GM21526 (cell line): ENCODE measurements around the gene CHN1.

Source experiments
- ATAC-seq: cut with Tn5 transposase; IDR thresholded peaks from one replicate; pipeline ENCODE4 v1.9.1; 2021; ENCODE audit warnings: moderate library complexity; ENCODE audit not compliant: unreplicated experiment, low FRiP score

Gene CHN1

DNA sequence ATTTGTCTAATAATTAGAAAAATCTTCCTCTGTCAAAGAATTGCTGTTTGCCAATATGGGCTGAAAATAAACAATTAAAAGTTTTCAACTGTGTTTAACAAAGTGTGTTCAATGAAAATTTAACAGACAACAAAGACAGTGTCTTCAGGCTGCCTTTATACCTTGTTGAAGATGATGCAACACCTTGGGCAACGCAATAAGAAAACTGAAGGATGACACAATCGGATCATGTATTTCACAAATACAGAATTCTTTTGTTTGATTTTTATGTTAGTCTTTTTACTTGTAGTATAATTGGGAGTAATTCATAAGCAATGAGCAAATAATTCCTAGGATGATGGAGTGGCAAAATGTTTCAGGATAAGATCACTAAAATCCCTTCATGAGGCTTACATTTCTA, 27.8 kb downstream of the CHN1 start:
- no peak for ATAC-seq

DNA sequence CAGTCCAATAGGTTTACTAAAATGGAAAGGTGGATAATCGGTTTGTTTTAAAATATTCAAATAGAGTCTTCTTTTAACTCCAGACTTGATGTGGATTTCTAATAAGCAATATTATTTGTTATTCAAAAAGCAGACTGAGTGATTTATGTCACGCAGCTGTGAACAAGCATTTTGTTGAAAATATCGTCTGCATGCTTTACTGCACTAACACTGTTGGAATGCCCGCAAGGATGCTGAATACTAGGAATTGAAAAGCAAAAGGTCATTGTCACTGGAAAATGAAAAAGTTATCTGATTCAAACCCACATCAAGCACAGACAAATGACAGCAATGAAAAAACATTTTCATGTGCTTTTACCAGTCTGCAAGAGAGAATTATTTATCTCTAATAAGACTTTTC, 31.1 kb downstream of the CHN1 start:
- no peak for ATAC-seq

DNA sequence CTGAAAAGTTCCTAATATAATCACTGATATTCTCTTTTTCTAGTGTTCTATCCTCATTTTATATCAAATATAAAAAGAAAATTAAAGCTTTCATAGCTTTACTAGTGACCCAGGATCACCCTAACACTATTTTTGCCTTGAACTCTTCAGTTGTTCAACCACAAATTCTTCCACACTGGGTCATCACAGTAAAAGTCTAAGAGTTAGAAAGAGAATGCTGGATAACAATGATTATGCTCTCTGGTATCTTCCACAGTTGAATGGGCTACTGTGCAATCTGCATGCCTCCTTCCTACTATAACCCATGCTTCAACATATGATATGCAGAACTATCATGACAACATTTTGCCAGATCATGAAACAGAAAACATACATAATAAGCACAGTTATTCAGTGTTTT, 32.3 kb downstream of the CHN1 start:
- no peak for ATAC-seq

DNA sequence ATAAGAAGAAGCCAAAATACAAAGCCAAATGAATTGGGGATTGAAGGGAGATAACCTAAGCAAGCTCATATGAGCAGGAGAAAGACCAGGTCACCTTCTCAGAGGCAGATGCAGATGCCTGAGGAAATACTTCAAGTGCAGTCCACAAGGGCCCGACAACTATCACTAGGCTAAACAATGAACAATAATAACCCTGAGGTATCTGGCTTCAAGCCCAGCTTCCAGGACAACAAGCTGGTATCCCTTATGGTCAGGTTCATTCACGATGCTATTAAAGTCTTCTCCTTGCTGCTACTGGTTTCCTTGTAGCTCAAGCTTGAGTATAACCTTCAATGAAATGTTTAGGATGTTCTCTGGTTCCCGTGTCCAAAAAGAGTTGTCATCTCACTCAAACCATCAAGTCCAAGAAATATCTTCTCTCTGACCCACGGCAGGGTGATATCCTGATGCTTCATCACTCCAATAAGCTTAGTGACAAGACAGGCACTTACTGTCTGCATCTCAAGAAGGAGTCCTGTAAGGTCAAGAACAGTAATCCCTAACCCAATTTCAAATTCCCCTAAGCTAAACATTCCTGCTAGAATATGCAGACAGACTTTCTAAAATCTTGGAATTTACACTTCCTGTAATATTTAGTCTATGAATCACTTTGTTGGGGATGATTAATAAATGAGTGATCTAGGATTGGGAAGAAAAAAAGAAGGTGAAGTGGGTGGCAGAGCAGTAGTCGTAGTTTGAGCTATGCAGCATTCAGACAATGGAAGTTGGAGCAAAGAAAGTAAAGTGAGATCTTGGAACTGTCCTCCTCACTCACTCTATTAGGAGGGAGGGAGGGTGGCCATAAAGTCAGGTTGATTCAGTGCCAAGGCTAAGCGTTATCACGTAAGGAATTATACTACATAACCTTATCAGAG, 33.1 kb downstream of the CHN1 start:
- ATAC-seq: no peak

DNA sequence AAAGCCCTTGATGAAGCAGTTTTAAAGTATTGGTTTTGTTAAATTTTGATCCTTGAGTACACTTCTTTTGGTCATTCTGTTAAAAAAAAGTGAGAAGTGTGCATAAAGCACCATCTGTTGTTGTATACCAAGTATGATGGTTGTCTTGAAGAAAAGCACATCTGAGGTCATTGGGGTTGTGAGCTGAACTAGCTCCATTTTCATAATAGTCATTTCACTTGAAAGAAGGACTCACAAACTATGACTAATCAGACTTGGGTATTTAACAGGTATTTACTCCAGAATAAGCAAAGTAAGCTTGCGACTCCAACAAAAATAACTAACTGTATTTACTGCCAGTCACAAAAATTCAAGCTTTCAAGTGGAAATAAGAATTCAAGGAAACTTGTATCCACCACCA, 35.1 kb downstream of the CHN1 start:
- no peak for ATAC-seq

DNA sequence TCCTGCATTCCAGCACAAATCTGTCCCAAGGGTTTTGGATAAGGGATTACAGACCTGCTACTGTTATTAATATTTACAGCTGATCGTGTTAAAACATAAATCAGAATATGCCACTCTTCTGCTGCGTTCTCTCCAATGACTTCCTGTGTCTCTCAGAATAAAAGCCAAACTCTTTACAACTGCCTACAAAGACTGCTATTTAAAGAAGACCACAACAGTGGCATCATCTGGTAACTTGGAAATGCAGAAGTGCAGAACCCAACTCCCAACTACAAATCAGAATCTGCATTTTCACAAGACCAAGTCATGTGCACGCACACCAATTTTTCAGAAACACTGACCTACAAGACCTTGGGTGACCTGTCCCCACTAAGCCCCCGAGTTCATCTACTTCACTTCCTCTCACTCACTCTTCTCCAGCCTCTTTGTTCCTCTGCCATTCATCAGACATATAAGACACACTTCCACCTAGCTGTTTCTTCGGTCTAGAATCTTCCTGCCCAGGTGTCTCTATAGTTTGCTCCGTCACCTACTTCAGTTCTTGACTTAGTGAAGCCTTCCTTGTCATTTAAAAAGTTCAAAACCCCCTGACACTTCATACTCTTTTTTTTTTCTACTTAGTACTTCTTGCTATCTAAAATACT, 36.0 kb downstream of the CHN1 start:
- no peak for ATAC-seq

DNA sequence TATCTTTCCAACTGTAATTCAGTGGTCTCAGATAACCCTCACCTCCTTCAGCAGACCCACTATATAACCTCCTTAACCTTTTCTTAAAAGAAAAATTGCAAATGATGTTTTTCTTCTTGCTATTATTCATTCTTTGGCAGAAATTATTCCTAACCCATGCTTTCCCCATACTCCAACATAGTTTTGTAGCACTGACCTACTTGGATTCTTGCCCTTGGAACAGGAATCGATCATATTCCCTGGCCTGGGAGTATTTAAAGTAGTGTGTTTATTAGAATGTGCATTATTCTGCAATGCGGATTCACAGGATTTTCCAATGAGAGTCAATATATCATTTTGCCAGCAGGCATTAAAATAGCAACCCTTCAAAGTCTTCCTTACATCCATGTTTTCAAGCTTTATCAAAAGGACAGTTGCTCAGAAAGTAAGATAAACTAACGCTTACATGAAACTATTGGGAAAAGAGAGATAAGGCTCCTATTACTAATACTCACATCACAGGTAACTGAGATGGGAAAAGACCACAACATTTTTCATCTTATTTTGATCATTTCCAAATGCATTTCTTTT, 37.4 kb downstream of the CHN1 start:
- ATAC-seq: no peak

DNA sequence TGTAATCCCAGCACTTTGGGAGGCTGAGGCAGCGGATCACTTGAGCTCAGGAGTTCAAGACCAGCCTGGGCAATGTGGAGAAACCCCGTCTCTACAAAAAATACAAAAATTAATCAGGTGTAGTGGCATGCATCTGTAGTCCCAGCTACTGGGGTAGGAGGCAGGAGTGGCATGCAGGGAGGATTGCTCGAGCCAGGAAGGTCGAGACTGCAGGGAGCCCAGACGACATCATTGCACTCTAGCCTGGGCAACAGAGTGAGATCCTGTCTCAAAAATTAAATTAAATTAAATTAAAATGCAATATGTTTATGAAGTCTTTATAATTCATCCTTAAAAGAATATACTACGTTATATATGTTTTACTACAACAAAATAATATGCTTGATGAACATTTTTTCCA, 38.1 kb downstream of the CHN1 start:
- no peak for ATAC-seq

DNA sequence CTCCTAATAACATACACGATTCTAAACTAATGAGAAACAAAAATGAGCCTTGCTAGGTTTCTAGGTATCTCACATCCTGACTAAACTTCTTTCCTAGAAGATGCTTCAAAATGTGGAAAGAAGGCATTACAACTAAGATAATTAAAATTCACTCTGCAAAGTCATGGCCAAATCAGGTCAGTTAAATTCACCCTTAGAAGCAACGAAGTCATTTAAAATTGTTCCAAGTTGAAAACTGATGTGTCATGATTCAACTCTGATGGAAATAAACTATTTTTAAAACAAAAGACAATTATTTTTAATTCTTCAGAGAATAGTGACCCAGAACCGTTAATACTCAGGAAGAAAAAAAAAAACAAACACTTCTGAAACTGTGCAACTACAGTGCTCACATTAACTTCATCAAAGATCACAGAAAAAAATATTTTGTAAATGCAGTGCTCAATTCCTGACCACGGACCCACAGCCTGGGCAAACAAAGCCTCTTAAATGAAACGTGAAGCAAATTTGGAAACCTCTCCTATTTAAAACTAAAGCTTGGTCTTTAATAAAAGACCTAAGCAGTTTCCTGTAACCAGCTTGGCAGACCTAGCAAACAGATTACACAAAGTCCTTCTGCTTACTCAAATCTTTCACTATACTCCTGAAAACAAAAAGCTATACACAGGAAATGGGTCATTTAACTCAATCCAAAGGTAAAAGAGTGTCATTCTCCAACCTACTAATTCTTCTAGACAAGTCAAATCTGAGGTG, 39.0 kb downstream of the CHN1 start:
- ATAC-seq: no peak

DNA sequence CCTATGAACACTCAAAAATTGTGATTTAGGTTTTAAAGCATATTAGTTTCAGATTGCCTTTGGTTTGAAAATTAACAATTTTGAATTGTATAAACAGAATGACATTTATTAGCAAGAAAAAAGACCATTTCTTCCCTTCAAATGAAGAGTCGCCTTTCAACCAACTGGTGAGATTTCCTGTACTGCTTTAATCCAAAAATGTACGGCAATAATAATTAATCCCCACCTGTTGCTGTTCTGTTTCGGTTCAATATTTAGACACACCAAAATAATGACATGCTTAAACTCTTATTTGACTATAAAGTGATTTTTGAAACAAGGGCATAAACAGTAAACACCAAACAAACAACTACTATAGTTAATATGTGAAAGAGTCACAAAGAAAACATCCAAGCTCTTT, 39.6 kb downstream of the CHN1 start:
- ATAC-seq: no peak

DNA sequence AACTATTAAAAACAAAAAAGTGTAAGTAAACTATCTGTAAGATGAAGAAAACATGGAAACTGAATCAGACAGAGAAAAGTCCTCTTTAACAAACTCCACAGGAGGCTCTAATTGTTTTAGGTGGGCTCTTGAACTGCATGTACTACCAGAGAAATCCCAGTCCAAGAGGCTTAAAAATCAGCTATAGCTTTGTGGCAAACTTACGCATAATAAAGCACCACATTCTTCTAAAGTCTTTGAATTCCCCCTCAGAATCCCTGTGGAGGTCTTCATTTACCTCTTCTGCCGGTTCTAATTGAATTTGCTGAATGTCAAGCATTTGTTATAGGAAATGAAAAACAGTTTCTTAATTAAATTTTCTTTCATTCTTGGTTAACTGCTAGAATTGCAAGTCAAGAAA, 40.8 kb downstream of the CHN1 start:
- ATAC-seq: no peak

DNA sequence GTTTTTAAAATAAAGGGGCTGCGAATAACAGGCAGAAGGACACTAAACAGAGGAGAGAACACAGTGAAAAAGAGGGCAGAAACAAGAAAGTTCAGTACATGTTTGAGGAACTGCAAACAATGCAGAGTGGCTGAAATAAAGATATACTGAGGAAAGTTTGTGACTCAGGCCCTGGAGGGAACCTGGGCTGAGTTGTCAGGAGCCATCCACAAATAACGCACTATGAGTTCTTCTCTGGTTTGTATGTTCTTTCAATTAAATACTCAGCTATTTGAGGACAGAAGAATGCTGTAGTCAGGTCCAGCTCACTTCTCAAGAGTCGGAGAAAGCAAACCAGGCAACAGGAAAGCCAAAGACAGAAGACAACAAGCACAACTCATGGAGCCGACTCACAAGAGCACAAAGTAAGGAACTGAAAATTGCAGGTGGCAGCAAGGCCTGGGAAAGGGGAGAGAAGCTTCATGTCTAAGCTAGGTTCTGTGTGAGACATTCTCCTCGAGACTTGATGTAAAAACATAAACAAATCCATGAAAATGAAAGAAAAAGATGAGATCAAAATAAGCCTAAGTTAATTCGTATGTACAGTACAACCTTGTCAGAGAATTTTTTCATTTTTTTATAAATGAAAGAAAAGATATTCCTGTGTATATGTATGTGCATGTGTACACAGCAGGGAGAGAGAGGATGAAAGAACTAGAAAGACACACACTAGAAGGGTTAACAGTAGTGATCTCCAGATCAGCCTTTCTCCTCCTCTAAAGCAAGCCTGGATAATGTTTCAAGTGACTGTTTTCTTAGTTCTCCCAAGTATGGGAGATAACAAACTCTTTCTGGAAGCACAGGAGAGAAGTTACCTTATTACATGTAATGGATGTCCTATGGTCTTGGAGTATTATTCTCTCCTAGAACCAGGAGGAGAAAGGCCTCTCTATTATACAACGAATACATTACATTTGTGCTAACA, 41.5 kb downstream of the CHN1 start:
- ATAC-seq: no peak

DNA sequence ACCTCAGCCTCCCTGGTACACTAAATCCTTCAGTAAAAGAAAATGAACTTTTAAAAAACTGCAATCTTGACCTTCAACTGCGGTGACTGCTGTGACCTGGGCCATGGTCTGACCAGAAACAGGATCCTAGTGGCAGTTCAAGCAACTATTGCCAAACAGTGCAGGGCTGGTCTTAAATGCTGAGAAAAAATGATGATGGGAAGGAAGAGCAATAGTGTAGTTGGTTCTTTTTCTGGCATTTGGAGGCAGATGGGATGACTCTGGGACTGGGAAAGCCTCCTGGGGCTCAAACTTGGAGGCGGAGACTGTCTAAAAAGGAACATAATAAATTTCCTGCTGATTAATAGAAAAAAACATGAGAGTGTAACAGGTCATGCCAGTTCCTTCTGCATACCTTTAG, 45.4 kb downstream of the CHN1 start:
- no peak for ATAC-seq

DNA sequence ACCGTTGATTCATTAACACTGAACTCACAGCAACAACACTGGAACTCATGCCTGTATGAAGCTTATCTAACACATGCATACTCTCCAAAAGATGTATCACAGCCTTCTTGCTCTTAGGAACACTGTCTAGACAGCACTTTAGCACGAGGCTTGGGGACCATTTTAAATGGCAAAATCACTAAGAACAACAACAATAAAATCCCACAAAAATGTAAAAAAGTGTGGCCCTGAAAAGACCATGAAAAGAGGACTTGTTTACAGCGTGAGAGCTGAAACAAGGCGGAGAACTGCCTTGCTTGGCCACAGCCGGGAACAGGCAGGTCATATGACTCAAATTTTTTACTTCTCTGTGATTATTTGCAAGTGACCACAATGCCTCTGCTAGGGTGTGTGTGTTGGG, 48.1 kb downstream of the CHN1 start:
- ATAC-seq: no peak

DNA sequence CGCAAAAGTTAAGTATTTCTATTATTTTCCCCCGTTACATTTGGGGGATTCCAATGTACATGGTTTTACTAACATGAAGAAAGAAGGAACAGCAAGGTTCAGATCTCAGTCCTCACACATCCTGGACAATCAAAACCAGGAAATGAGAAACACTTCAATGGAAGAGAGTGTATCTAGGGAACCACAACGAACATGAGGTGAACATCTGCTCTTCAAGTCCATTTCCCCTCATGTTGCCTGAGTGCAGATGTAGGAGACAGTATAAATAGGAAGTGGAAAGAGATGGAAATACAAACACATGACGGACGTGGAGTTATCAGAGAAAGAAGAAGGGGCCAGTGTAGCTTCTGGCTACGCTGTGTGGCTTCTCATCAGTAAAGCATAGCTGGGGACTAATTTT, 52.6 kb downstream of the CHN1 start:
- no peak for ATAC-seq

DNA sequence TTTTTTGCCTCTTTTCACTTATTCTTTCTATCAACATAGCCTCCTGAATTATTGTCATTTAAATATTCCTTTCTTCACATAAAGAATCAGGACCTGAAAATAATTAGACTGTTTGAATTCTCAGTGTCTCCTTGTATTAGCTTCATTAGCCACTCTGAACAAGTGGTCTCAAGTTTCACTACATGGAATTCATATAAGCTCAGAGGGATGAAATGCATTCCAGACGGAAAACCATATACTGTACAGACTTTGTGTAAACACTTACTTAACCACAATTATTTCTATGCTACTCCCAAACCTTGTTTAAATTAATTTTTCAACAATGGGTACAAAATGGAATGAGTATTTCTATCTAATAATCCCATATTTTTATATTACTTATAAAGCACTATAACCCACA, 53.4 kb downstream of the CHN1 start:
- ATAC-seq: no peak

DNA sequence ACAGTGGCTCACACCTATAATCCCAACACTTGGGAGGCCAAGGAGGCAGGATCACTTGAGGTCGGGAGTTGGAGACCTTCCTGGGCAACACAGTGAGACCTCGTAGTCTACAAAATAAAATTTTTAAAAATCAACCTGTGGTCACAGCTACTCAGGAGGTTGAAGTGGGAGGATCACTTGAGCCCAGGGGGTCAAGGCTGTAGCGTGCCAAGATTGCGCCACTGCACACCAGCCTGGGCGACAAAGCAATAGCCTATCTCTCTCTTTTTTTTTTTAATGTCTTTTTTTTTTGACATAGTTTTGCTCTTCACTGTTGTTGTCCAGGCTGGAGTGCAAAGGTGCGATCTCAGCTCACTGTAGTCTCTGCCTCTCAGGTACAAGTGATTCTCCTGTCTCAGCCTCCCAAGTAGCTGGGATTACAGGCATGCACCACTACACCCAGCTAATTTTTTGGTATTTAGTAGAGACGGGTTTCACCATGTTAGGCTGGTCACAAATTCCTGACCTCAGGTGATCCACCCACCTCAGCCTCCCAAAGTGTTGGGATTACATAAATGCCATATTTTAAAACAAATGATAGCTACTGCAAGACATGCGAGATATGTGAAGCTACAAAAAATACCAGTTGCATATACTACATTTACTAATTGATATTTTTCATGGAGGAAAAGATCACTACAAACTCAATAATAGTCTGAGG, 55.0 kb downstream of the CHN1 start:
- ATAC-seq: no peak

DNA sequence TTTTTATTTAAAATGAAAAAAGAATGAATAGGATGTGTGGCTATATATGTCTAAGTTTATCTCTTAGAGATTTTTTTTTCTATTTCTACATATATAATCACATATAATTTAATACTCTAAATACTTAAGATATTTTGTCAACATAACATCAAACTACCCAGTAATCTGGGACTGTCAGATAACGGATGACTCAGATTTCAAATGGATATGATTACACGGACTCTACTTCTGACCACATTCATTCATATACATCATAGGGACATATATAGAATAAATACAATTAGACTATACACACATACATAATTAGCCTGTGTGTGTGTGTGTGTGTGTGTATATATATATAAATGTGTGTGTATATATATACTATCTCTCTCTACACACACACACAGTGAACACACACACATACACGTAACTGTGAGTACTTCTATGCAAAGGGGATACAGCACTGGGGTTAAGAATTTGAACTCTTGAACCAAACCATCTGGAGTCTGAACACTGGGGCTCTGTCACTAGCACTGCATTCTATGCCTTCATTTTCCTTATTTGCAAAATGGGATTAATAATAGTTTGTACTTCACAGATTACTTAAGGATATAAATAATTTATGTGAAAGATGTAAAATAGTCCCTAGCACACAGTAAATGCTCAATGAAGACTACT, 59.5 kb downstream of the CHN1 start:
- no peak for ATAC-seq

DNA sequence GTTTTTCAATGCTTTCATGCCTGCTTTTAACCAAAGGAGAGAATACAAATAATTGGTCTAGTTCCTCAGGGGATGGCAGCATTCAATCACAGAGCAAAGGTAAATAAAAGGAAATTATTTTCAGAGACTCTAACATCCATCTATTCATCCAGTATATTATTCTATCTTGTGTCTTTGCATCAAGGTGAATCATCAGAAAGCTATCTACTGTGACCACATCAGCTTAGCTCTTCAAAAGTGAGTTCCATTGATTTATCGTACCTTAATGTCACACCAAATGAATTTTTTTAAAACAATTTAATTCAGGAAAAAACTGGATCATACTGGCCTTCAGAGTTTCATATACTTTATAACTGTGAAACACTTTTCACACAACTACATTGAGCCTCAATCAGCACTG, 66.1 kb downstream of the CHN1 start:
- ATAC-seq: no peak
